Subcutaneous abdominal adipose tissue (tissue), 5 donors: ENCODE data around the gene GRK4.
"Not testable (repeated sequence)": the region's sequence is repeated elsewhere in the genome, so short reads cannot be mapped to it uniquely, and the experiment has no call there.

Experiments used
- H3K27ac ChIP-seq: one replicate; pipeline ENCODE4 v1.7.0; 2013; ENCODE audit warnings: low read depth, mild to moderate bottlenecking, inconsistent platforms, low read length, moderate library complexity
- H3K27me3 ChIP-seq, 5 donors: one replicate each; pipeline ENCODE4 v1.7.0; 2013; ENCODE audit warnings: low read length in 5 of 5, inconsistent platforms in 1 of 5; ENCODE audit not compliant: control insufficient read depth in 5 of 5, insufficient read depth in 4 of 5
- H3K36me3 ChIP-seq, 5 donors: one replicate each; pipeline ENCODE4 v1.7.0; 2013; ENCODE audit warnings: low read length in 5 of 5; ENCODE audit not compliant: control insufficient read depth in 5 of 5, insufficient read depth in 5 of 5
- H3K4me1 ChIP-seq, 5 donors: one replicate each; pipeline ENCODE4 v1.7.0; 2013; ENCODE audit warnings: low read length in 5 of 5, mild to moderate bottlenecking in 3 of 5, moderate library complexity in 1 of 5; ENCODE audit not compliant: control insufficient read depth in 5 of 5, insufficient read depth in 5 of 5
- H3K4me3 ChIP-seq, 5 donors: one replicate each; pipeline ENCODE4 v1.7.0; 2013; ENCODE audit warnings: low read length in 5 of 5, low read depth in 1 of 5
- H3K9ac ChIP-seq, 5 donors: one replicate each; pipeline ENCODE4 v1.7.0; 2013; ENCODE audit warnings: low read length in 5 of 5, mild to moderate bottlenecking in 4 of 5, moderate library complexity in 3 of 5
- H3K9me3 ChIP-seq, 5 donors: one replicate each; pipeline ENCODE4 v1.7.0; 2013; ENCODE audit warnings: low read length in 5 of 5; ENCODE audit not compliant: control insufficient read depth in 5 of 5
- donor health status: healthy.
- donor health status: healthy.
- donor health status: healthy.
- donor health status: healthy.
- donor health status: healthy.

The GRK4 gene

DNA sequence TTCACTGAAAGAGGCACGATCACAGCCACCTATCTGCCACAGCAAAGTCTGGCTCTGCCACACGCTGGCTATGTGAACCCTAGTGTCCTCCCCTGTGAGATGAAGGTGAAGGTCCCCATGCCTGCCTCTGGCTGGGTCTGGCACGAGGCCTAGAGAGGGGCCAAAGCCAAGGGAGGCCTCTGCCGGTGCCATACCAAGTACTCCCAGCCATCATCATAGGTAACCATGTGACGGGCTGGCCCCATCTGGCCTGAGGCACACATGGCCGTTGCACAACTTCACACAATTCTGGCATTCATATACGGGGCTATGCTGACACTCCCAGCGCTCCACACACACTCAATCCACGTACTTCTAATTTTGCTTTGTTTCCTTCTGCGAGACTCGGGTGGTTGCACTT lies 15.4 kb upstream of the GRK4 start:
- Histone ChIP-seq H3K36me3 (peaks cover 8 to 98% (median 87%) of the 10 kb centered on the region in 5 donors), H3K27ac (no peak overlapping the region), H3K9ac (no peak overlapping the region), H3K9me3 (no peaks in the 10 kb centered on the region), H3K4me1 (peaks cover 0 to 3% (median 0%) of the 10 kb centered on the region in 5 donors), H3K4me3 (no peak overlapping the region), H3K27me3 (no peaks in the 10 kb centered on the region)

DNA sequence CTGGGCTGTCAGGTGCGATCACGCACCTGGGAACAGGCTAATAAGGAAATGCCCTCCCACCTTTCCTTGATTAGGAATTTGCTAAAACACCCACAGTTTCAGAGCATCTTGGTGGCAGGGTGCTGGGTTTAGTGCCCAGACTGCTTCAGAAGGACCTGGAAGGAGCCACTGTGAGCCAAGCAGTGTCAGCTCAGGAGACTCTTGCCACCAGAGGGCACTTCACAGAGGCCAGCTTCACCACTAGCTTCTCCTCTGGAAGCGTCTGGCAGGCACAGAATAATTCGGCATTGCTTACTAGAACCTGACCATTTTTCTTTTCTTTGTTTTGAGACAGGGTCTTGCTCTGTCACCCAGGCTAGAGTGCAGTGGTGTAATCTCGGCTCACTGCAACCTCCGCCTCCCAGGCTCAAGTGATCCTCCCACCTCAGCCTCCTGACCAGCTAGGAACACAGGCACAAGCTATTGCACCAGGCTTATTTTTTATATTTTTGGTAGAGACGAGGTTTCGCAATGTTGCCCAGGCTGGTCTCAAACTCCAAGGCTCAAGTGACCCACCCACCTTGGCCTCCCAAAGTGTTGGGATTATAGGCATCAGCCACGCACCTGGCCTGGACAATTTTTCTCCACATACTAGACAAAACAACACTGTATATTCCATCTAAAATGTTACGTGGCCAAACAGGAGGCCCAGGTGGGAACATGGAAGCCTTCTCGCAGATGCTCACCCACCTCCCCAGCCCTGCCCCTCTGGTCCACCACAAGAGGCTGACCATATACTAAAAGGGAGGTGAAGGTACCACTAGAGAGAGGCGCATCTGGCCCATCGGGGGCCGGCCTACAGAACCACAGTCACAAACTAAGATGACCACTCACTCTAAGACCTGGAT lies 14.2 kb upstream of the GRK4 start:
- H3K9me3 ChIP-seq, result no peaks in the 10 kb centered on the region
- peaks cover 0 to 5% (median 0%) of the 10 kb centered on the region in 5 donors for H3K4me1 ChIP-seq
- H3K27me3 ChIP-seq, result no peaks in the 10 kb centered on the region
- H3K36me3 ChIP-seq, result peaks cover 12 to 98% (median 87%) of the 10 kb centered on the region in 5 donors
- no peak overlapping the region for H3K9ac ChIP-seq
- H3K27ac ChIP-seq, result no peak overlapping the region
- no peak overlapping the region for H3K4me3 ChIP-seq

DNA sequence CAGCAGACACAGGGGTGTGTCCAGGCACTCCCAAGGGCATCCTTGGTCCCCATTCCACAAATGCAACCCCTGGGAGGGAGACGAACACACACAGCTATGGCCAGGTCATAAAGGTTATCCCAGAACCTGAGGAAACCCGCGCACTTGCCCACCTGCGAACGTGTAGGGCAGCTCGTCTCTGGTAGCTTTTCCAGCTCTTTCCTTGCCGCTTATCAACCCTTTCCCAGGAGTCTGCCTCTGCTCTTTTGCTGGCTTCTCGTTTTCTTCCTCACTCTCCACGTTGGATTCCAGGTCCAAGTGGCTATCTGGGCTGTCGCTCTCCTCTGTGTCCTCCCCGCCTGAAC lies 13.6 kb upstream of the GRK4 start:
- no peaks in the 10 kb centered on the region for H3K27me3 ChIP-seq
- H3K4me1 ChIP-seq, result peaks cover 0 to 5% (median 0%) of the 10 kb centered on the region in 5 donors
- H3K36me3 ChIP-seq, result peaks cover 13 to 99% (median 86%) of the 10 kb centered on the region in 5 donors
- no peak overlapping the region for H3K4me3 ChIP-seq
- no peak overlapping the region for H3K27ac ChIP-seq
- H3K9me3 ChIP-seq, result no peaks in the 10 kb centered on the region
- H3K9ac ChIP-seq, result no peak overlapping the region

DNA sequence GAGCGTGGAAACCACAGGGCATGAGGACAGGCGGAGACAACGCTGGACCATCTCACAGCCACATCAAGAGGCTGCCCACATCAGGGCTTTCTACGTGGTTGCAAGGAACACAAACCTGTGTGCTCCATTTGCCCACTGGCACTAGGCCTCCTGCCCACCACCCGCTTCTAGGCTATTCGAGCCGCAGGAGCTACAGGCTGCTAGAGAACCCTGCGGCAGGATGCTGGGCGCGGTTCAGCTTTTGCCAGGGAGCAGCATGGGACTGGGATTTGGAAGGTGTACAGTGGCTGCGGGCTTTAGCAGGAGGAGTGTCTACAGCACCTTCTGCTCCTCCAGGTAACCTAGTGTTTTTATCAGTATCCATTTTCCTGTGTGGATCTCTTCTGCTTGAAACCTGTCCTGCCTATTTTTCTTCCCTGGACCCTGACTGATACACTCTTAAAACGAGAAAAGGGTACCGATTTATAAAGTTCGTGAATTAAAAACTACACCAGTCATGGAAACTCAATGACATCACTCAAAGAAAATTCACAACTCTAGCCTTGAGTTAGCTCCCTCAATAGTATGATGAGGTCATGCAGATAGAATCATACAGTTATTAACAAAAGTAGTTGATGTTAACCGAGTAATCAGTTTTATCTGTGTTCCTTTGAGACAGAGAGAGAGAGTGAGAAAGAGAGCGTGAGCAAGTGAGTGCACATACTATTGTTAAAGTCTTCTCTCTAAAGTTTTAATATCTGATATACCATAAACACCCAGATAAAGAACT lies 13.0 kb upstream of the GRK4 start:
- no peak overlapping the region for H3K27ac ChIP-seq
- peaks cover 13 to 95% (median 80%) of the 10 kb centered on the region in 5 donors for H3K36me3 ChIP-seq
- no peaks in the 10 kb centered on the region for H3K27me3 ChIP-seq
- H3K4me3 ChIP-seq, result no peak overlapping the region
- peaks cover 0 to 5% (median 0%) of the 10 kb centered on the region in 5 donors for H3K4me1 ChIP-seq
- H3K9me3 ChIP-seq, result no peaks in the 10 kb centered on the region
- no peak overlapping the region for H3K9ac ChIP-seq

DNA sequence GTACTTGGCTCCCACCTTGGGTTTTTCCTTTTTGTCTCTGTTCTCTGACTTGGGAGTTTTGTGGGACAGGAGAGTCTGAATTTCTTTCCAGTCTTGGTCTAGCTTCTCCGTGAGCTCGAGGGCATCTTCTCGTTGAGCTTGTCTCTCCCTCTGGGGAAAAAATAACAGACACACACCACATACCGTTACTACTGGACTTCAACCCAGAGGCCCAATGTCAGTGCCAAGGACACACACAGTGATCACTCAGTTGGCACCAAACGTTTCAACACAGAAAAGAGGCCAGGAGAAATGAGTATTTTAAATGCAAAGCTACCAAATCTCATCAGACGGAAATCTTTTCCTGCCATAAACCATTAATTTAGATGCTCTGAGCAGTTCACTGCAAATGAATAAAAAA lies 9.9 kb upstream of the GRK4 start:
- H3K27me3 ChIP-seq, result no peaks in the 10 kb centered on the region
- no peaks in the 10 kb centered on the region for H3K9me3 ChIP-seq
- peaks cover 0 to 14% (median 4%) of the 10 kb centered on the region in 5 donors for H3K4me1 ChIP-seq
- no peak overlapping the region for H3K4me3 ChIP-seq
- no peak overlapping the region for H3K9ac ChIP-seq
- H3K27ac ChIP-seq, result no peak overlapping the region
- peaks cover 21 to 89% (median 78%) of the 10 kb centered on the region in 5 donors for H3K36me3 ChIP-seq

DNA sequence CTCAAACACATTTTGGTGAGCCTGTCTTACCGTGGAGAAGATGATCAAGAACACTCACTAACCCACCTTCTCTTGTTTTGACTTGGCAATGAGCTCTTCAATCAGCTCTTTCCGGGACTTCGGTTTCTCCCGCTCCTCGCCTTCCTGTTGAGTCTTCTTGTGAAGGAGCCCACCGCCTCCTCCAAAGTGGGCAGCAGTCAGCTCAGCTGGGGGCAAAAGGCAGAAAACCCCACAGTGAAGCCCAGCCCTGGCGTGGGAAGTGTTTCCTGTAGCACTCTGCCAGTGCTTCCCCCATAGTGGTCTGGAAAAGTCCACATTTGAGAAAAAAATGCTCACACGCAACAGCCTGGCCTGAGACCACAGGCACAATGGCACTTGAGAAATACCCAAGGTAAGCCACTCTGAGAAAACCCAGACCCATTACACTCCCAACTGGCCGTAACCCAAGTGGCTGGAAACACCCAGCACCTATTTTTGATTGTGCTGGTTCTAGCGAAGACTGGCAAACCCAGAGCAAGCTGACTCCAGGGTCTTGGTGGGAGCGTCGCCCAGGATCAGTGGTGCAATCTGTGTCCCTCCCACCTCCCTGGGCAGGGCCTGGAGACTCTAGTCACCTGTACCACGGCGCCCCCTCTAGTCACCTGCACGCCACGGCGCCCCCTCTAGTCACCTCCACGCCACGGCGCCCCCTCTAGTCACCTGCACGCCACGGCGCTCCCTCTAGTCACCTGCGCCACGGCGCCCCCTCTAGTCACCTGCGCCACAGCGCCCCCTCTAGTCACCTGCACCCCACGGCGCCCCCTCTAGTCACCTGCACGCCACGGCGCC lies 8.8 kb upstream of the GRK4 start:
- H3K9ac ChIP-seq, result no peak overlapping the region
- no peak overlapping the region for H3K4me3 ChIP-seq
- H3K9me3 ChIP-seq, result no peaks in the 10 kb centered on the region
- no peak overlapping the region for H3K27ac ChIP-seq
- peaks cover 21 to 79% (median 74%) of the 10 kb centered on the region in 5 donors for H3K36me3 ChIP-seq
- H3K27me3 ChIP-seq, result no peaks in the 10 kb centered on the region
- peaks cover 1 to 20% (median 12%) of the 10 kb centered on the region in 5 donors for H3K4me1 ChIP-seq

DNA sequence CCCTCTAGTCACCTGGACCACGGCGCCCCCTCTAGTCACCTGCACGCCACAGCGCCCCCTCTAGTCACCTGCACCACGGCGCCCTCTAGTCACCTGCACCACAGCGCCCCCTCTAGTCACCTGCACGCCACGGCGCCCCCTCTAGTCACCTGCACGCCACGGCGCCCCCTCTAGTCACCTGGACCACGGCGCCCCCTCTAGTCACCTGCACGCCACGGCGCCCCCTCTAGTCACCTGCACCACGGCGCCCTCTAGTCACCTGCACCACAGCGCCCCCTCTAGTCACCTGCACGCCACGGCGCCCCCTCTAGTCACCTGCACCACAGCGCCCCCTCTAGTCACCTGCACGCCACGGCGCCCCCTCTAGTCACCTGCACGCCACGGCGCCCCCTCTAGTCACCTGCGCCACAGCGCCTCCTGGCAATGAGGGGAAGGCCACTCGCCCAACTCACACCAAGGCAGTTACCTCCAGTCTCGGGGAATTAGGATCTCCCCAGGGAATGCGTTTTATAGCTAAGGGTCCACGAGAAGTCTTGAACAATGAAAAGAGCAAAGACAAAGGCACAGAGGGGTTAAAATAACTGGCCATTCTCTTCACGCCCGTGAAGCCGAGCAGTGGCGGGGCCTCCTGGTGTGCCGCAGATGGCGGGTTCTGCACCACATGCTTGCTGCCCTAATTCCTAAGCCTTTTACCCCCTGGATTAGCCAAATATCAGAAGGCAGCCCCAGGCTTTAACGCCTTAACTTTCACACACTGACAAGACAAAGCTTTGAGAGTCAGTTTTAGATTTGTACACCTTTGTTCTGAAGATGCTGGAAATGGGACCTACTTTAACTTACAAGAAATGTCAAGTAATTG lies 8.0 kb upstream of the GRK4 start:
- Histone ChIP-seq H3K36me3 (peaks cover 21 to 70% (median 66%) of the 10 kb centered on the region in 5 donors), H3K4me1 (peaks cover 2 to 28% (median 18%) of the 10 kb centered on the region in 5 donors)
- H3K27me3 ChIP-seq, H3K9me3 ChIP-seq, H3K27ac ChIP-seq, H3K9ac ChIP-seq, H3K4me3 ChIP-seq: not testable (repeated sequence)

DNA sequence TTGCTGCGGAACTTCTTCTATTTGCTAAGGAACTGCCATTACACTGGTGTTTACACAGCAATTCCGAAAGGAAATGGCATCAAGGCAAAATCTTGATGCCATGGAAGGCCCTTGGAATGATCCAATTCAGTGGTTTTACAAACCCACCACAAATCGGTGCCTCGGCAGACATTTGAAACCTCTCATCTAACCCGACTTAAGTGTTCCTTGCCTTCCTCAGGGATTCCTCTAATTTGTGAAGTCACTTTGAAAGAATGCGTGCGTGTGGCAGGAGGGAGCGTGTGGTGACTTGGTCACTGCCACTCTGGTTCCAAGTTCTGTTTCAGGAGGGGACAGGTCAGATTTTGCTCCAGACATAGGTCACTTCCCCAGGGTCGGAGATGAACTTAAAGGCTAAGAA lies 4.9 kb upstream of the GRK4 start:
- H3K27ac ChIP-seq, result no peak overlapping the region
- H3K36me3 ChIP-seq, result peaks cover 10 to 41% (median 35%) of the 10 kb centered on the region in 5 donors
- H3K9ac ChIP-seq, result no peak overlapping the region

DNA sequence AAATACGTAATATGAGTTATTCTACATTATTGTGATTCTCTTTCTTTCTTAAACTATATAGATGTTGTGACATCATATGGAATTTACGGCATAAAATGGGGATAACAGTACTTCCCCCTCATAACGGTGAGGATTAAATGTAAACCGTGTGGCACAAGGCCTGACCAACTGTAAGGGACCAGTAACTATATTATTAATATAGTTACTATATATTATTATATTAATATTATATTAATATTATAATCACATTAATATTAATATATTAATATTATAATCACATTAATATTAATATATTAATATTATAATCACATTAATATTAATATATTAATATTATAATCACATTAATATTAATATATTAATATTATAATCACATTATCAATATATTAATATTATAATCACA lies 2.9 kb upstream of the GRK4 start:
- Histone ChIP-seq H3K4me1 (peaks cover 10 to 51% (median 45%) of the 10 kb centered on the region in 5 donors), H3K36me3 (peaks cover 8 to 25% (median 24%) of the 10 kb centered on the region in 5 donors)
- not testable (repeated sequence) for H3K9ac ChIP-seq, H3K27me3 ChIP-seq, H3K4me3 ChIP-seq, H3K9me3 ChIP-seq, H3K27ac ChIP-seq

More for the DNA sequence above, 4.9 kb upstream of the GRK4 start:
- no peak overlapping the region for H3K4me3 ChIP-seq
- H3K9me3 ChIP-seq, result no peaks in the 10 kb centered on the region
- H3K27me3 ChIP-seq, result no peaks in the 10 kb centered on the region
- H3K4me1 ChIP-seq, result peaks cover 8 to 43% (median 36%) of the 10 kb centered on the region in 5 donors
